WTC11 (cell line): Measurements from ENCODE around the gene RNPEPL1. TPM values are rescaled to one million over a fixed set of nuclear protein-coding genes. Genes with fewer than 3 reads are reported as not detected.

ENCODE experiments used
- ATAC-seq: fragments of 200-7000 bp; cut with Tn5 transposase; 2 replicates; pipeline ENCODE4 v1.10.0; 2021; ENCODE audit warnings: mild to moderate bottlenecking, moderate library complexity
- CTCF ChIA-PET: fragments of 300-600 bp; sonication (Branson Sonifier 250); formaldehyde crosslinking; loops from one replicate; lab custom pipeline; 2021; ENCODE audit warnings: antibody characterized with exemption; lab: Charles Lee
- POLR2A ChIA-PET: fragments of 350-600 bp; sonication (Branson Sonifier 250); formaldehyde crosslinking; loops from one replicate; lab custom pipeline; 2021; ENCODE audit warnings: antibody characterized with exemption; lab: Charles Lee
- DNase-seq: peaks from one replicate; pipeline ENCODE4 v3.0.0; 2021; ENCODE audit warnings: low spot score
- H3K27ac Mint-ChIP-seq: 2 replicates; pipeline ENCODE4 v1.8.0; 2021; ENCODE audit warnings: mixed read lengths
- H3K27me3 Mint-ChIP-seq: 2 replicates; pipeline ENCODE4 v1.8.0; 2021; ENCODE audit warnings: low read depth, mild to moderate bottlenecking, moderate library complexity, mixed read lengths
- H3K36me3 Mint-ChIP-seq: 2 replicates; pipeline ENCODE4 v1.8.0; 2021; ENCODE audit warnings: mixed read lengths
- H3K4me1 Mint-ChIP-seq: 2 replicates; pipeline ENCODE4 v1.8.0; 2022; ENCODE audit warnings: mixed read lengths
- H3K4me3 Mint-ChIP-seq: 2 replicates; pipeline ENCODE4 v1.8.0; 2021; ENCODE audit warnings: mild to moderate bottlenecking, moderate library complexity, mixed read lengths
- H3K9me3 Mint-ChIP-seq: 2 replicates; pipeline ENCODE4 v1.8.0; 2021; ENCODE audit warnings: mixed read lengths
- FOXP1 ChIP-seq: sonication (generic); formaldehyde crosslinking; IDR thresholded peaks from 2 replicates; pipeline ENCODE4 v1.8.0; 2022; ENCODE audit warnings: missing genetic modification reagents, mild to moderate bottlenecking, moderate library complexity, borderline replicate concordance
- NFYB ChIP-seq: sonication (generic); formaldehyde crosslinking; conservative IDR thresholded peaks from 2 replicates; pipeline ENCODE4 v1.8.0; 2022; ENCODE audit warnings: low read depth, missing genetic modification reagents
- NR1H2 ChIP-seq: sonication (generic); formaldehyde crosslinking; IDR thresholded peaks from 2 replicates; pipeline ENCODE4 v1.9.0; 2021; ENCODE audit warnings: mild to moderate bottlenecking, moderate library complexity, missing genetic modification reagents
- RORB ChIP-seq: fragments of 250-450 bp; sonication (Bioruptor Pico); IDR thresholded peaks from 2 replicates; pipeline ENCODE4 v1.9.0; 2021; ENCODE audit warnings: mild to moderate bottlenecking
- TCF7 ChIP-seq: sonication (generic); formaldehyde crosslinking; IDR thresholded peaks from 2 replicates; pipeline ENCODE4 v1.8.0; 2022; ENCODE audit warnings: mild to moderate bottlenecking, low read depth, missing genetic modification reagents, moderate library complexity
- ZBTB21 ChIP-seq: sonication (generic); formaldehyde crosslinking; IDR thresholded peaks from 2 replicates; pipeline ENCODE4 v1.8.1; 2023; ENCODE audit warnings: mild to moderate bottlenecking, missing genetic modification reagents, borderline replicate concordance
- ZNF121 ChIP-seq: sonication (generic); formaldehyde crosslinking; IDR thresholded peaks from 2 replicates; pipeline ENCODE4 v1.8.0; 2023; ENCODE audit warnings: missing genetic modification reagents
- ZNF263 ChIP-seq: sonication (generic); formaldehyde crosslinking; IDR thresholded peaks from 2 replicates; pipeline ENCODE4 v1.8.1; 2022; ENCODE audit warnings: low read depth, mild to moderate bottlenecking, moderate library complexity, missing genetic modification reagents
- total RNA-seq: library from RNA; stranded (reverse); gene quantifications from 3 replicates; pipeline ENCODE4 v1.2.3, GENCODE V29; 2021
- TF ChIP-seq, protein P1 (sequence below): fragments of 250-450 bp; sonication (Bioruptor Pico); conservative IDR thresholded peaks from 2 replicates; pipeline ENCODE4 v1.9.0; 2021; ENCODE audit warnings: mild to moderate bottlenecking
- TF ChIP-seq, protein P2 (sequence below): sonication (generic); formaldehyde crosslinking; IDR thresholded peaks from 2 replicates; pipeline ENCODE4 v1.8.0; 2022; ENCODE audit warnings: mild to moderate bottlenecking, missing genetic modification reagents
- TF ChIP-seq, protein P3 (sequence below): sonication (generic); formaldehyde crosslinking; IDR thresholded peaks from 2 replicates; pipeline ENCODE4 v1.8.0; 2022; ENCODE audit warnings: mild to moderate bottlenecking, missing genetic modification reagents
- TF ChIP-seq, protein P4 (sequence below): fragments of 250-450 bp; sonication (Bioruptor Pico); IDR thresholded peaks from 2 replicates; pipeline ENCODE4 v1.9.0; 2021; ENCODE audit warnings: mild to moderate bottlenecking
- TF ChIP-seq, protein P5 (sequence below): sonication (generic); formaldehyde crosslinking; IDR thresholded peaks from 2 replicates; pipeline ENCODE4 v1.8.1; 2023; ENCODE audit warnings: mild to moderate bottlenecking, missing genetic modification reagents, borderline replicate concordance

RNPEPL1 gene
- total RNA-seq, 1 experiment from 2014 or later: 18.8 TPM

DNA sequence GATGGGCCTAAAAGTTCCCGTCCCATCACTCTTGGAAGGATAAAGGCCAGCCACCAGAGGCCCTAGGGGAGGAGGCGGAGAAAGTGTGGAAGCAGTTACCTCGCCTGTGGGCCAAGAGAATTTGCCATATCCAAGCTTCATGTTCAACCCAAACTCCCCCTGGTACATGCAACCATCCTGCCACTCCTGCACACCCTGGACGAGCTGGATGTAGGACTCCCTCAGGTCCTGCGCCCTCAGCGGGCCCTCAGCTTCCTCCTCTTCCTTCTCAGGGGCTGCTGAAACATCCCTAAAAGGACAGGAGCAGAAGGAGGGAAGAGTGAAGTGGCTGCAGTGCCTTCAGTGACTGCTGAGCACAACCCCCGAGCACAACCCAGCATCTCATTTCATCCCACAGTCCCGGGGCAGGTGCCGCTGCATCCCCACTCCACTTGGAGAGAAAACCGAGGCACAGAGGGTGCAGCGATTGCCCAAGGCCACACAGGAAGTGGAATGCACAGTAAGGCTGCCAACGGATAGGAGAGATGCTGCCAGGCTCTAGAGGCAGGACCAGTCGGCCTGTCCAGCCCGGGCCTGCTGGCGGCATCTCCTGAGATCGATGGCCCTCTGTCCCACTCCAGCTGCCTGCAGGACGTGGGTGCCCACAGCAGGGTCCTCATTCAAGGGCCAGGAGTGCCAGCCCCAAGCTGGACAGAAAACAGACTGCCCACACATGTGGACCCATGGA is 13.4 kb upstream of the RNPEPL1 start:
- no peak for DNase-seq
- Mint-ChIP-seq H3K4me1 (peaks cover 19% of the 10 kb centered on the region), H3K36me3 (peaks cover 20% of the 10 kb centered on the region), H3K4me3 (no peak overlapping the region), H3K9me3 (peaks cover 18% of the 10 kb centered on the region)
- POLR2A ChIA-PET: no interaction called here
- TF ChIP-seq, protein P1, sequence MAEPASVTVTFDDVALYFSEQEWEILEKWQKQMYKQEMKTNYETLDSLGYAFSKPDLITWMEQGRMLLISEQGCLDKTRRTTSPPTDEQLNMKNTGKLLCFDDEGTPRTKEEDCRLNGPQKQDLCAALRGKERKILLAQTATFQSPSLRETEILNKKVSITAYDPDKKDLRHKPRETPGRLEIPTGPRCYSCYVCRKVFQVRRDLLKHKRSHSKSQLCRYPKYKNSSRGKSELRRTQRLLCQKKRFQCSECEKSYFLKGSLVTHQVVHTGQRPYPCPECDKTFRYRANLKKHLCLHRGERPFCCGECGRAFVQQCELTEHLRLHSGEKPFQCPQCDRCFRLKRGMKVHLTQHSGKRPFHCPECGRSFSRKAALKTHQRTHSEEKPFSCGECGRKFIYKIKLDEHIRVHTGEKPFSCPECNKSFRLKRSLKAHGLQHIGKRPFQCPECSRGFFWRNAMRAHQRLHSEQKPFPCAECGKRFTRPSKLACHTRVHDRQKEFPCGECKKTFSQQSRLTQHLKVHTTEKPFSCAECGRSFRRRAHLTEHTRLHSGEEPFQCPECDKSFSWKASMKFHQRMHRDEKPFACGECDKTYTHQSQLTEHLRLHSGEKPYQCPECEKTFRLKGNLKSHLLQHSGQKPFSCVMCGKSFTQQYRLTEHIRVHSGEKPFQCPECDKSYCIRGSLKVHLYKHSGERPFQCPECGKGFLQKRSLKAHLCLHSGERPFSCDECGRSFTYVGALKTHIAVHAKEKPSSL (CRISPR knock-in tag): no peak
- TF ChIP-seq NR1H2 (no peak), FOXP1 (no peak), RORB (CRISPR knock-in tag) (no peak), TCF7 (CRISPR knock-in tag) (no peak), ZBTB21 (no peak), ZNF263 (CRISPR knock-in tag) (no peak), ZNF121 (CRISPR knock-in tag) (no peak), NFYB (CRISPR knock-in tag) (no peak)
- TF ChIP-seq, protein P2, sequence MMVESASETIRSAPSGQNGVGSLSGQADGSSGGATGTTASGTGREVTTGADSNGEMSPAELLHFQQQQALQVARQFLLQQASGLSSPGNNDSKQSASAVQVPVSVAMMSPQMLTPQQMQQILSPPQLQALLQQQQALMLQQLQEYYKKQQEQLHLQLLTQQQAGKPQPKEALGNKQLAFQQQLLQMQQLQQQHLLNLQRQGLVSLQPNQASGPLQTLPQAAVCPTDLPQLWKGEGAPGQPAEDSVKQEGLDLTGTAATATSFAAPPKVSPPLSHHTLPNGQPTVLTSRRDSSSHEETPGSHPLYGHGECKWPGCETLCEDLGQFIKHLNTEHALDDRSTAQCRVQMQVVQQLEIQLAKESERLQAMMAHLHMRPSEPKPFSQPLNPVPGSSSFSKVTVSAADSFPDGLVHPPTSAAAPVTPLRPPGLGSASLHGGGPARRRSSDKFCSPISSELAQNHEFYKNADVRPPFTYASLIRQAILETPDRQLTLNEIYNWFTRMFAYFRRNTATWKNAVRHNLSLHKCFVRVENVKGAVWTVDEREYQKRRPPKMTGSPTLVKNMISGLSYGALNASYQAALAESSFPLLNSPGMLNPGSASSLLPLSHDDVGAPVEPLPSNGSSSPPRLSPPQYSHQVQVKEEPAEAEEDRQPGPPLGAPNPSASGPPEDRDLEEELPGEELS: no peak
- TF ChIP-seq, protein P3, sequence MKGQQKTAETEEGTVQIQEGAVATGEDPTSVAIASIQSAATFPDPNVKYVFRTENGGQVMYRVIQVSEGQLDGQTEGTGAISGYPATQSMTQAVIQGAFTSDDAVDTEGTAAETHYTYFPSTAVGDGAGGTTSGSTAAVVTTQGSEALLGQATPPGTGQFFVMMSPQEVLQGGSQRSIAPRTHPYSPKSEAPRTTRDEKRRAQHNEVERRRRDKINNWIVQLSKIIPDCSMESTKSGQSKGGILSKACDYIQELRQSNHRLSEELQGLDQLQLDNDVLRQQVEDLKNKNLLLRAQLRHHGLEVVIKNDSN (CRISPR knock-in tag): no peak
- TF ChIP-seq, protein P4, sequence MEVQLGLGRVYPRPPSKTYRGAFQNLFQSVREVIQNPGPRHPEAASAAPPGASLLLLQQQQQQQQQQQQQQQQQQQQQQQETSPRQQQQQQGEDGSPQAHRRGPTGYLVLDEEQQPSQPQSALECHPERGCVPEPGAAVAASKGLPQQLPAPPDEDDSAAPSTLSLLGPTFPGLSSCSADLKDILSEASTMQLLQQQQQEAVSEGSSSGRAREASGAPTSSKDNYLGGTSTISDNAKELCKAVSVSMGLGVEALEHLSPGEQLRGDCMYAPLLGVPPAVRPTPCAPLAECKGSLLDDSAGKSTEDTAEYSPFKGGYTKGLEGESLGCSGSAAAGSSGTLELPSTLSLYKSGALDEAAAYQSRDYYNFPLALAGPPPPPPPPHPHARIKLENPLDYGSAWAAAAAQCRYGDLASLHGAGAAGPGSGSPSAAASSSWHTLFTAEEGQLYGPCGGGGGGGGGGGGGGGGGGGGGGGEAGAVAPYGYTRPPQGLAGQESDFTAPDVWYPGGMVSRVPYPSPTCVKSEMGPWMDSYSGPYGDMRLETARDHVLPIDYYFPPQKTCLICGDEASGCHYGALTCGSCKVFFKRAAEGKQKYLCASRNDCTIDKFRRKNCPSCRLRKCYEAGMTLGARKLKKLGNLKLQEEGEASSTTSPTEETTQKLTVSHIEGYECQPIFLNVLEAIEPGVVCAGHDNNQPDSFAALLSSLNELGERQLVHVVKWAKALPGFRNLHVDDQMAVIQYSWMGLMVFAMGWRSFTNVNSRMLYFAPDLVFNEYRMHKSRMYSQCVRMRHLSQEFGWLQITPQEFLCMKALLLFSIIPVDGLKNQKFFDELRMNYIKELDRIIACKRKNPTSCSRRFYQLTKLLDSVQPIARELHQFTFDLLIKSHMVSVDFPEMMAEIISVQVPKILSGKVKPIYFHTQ: no peak
- TF ChIP-seq, protein P5, sequence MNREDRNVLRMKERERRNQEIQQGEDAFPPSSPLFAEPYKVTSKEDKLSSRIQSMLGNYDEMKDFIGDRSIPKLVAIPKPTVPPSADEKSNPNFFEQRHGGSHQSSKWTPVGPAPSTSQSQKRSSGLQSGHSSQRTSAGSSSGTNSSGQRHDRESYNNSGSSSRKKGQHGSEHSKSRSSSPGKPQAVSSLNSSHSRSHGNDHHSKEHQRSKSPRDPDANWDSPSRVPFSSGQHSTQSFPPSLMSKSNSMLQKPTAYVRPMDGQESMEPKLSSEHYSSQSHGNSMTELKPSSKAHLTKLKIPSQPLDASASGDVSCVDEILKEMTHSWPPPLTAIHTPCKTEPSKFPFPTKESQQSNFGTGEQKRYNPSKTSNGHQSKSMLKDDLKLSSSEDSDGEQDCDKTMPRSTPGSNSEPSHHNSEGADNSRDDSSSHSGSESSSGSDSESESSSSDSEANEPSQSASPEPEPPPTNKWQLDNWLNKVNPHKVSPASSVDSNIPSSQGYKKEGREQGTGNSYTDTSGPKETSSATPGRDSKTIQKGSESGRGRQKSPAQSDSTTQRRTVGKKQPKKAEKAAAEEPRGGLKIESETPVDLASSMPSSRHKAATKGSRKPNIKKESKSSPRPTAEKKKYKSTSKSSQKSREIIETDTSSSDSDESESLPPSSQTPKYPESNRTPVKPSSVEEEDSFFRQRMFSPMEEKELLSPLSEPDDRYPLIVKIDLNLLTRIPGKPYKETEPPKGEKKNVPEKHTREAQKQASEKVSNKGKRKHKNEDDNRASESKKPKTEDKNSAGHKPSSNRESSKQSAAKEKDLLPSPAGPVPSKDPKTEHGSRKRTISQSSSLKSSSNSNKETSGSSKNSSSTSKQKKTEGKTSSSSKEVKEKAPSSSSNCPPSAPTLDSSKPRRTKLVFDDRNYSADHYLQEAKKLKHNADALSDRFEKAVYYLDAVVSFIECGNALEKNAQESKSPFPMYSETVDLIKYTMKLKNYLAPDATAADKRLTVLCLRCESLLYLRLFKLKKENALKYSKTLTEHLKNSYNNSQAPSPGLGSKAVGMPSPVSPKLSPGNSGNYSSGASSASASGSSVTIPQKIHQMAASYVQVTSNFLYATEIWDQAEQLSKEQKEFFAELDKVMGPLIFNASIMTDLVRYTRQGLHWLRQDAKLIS (CRISPR knock-in tag): no peak
- TF ChIP-seq, all 79 proteins: peak for 0
- no peak for ATAC-seq
- CTCF ChIA-PET: interaction anchor here (2.9 kb wide), 1 partner anchor 42 kb away, joined by 24 read pairs; no protein-coding TSS in a partner anchor
- Mint-ChIP-seq H3K27ac (no peak overlapping the region), H3K27me3 (peaks cover 30% of the 10 kb centered on the region)
